IMR-90 (cell line): ENCODE results near the gene LCA5.

Source experiments
- CEBPB ChIP-seq: IDR thresholded peaks from 2 replicates; pipeline ENCODE4 v1.6.1; 2012; ENCODE audit warnings: low read depth, low read length, improper control_type of control experiment
- CTCF ChIP-seq: conservative IDR thresholded peaks from 2 replicates; pipeline ENCODE4 v1.5.1; 2012; ENCODE audit warnings: mild to moderate bottlenecking, low read depth, low read length, improper control_type of control experiment
- ELK1 ChIP-seq: fragments of 150-350 bp; IDR thresholded peaks from 2 replicates; pipeline ENCODE4 v1.6.1; 2016; ENCODE audit warnings: low read depth, mild to moderate bottlenecking, low read length, moderate library complexity, borderline replicate concordance
- FOS ChIP-seq: fragments of 150-350 bp; IDR thresholded peaks from 2 replicates; pipeline ENCODE4 v1.6.1; 2016; ENCODE audit warnings: low read depth, low read length
- MAFK ChIP-seq: IDR thresholded peaks from 2 replicates; pipeline ENCODE4 v1.6.1; 2012; ENCODE audit warnings: low read depth, low read length, improper control_type of control experiment
- MXI1 ChIP-seq: IDR thresholded peaks from 2 replicates; pipeline ENCODE4 v1.6.1; 2012; ENCODE audit warnings: low read depth, mild to moderate bottlenecking, low read length, moderate library complexity, borderline replicate concordance
- POLR2A ChIP-seq: IDR thresholded peaks from 2 replicates; pipeline ENCODE4 v1.6.1; 2012; ENCODE audit warnings: mild to moderate bottlenecking, low read depth, low read length
- RAD21 ChIP-seq: IDR thresholded peaks from 2 replicates; pipeline ENCODE4 v1.6.1; 2012; ENCODE audit warnings: low read length, improper control_type of control experiment
- RFX5 ChIP-seq: IDR thresholded peaks from 2 replicates; pipeline ENCODE4 v1.8.0; 2012; ENCODE audit warnings: low read depth, mild to moderate bottlenecking, low read length, moderate library complexity
- TF ChIP-seq, protein P1 (sequence below): fragments of 150-350 bp; IDR thresholded peaks from 2 replicates; pipeline ENCODE4 v1.6.1; 2017; ENCODE audit warnings: mild to moderate bottlenecking, antibody characterized with exemption, low read length, low read depth

DNA sequence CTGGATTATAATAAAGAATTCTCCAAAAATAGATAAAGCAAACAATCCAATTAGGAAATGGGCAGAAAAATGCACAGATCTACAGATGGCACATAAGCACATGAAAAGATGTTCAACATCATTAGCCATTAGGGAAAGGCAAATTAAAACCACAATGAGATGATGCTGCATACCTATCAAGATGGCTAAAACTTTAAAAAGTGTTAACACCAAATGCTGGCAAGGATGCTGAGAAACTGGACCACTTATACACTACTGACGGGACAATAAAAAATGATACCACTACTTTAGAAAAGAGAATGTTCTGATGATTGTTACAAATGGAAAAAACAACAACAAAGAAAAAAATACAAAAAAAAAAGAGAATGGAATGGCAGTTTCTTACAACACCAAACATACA, 26.5 kb downstream of the LCA5 start:
- TF ChIP-seq CTCF (no peak), POLR2A (no peak), MAFK (no peak), CEBPB (no peak), RAD21 (no peak), RFX5 (no peak), ELK1 (no peak), FOS (no peak), MXI1 (no peak)
- TF ChIP-seq, protein P1, sequence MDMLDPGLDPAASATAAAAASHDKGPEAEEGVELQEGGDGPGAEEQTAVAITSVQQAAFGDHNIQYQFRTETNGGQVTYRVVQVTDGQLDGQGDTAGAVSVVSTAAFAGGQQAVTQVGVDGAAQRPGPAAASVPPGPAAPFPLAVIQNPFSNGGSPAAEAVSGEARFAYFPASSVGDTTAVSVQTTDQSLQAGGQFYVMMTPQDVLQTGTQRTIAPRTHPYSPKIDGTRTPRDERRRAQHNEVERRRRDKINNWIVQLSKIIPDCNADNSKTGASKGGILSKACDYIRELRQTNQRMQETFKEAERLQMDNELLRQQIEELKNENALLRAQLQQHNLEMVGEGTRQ = no peak
